SH-SY5Y (cell line): Measurements from ENCODE around the gene USP35.

Experiments used
- GATA2 ChIP-seq: IDR thresholded peaks from 2 replicates; pipeline ENCODE4 v1.6.1; 2011; ENCODE audit warnings: mild to moderate bottlenecking, low read depth, low read length
- GATA3 ChIP-seq: IDR thresholded peaks from 2 replicates; pipeline ENCODE4 v1.6.1; 2011; ENCODE audit warnings: low read depth, mild to moderate bottlenecking, low read length, moderate library complexity

The USP35 gene

GRCh38 chr11:78188286-78189173 lies at the start of gene USP35, which contains the start of gene KCTD21:
TSS of gene USP35 (plus strand) at chr11:78188919. CDS start at chr11:78196246, 7,327 bp downstream.
TSS of gene KCTD21 (minus strand) at chr11:78188626. CDS start at chr11:78174554, 14,072 bp downstream.
- no peak for TF ChIP-seq GATA2
- no peak for TF ChIP-seq GATA3

- no peak for TF ChIP-seq GATA3
- no peak for TF ChIP-seq GATA2
Measured at GRCh38 chr11:78139422-78140391, 49.0 kb upstream of the USP35 start, which contains the start of gene ALG8. TSS of gene ALG8 (minus strand) at chr11:78139626. CDS start at chr11:78139588, 38 bp downstream.

GRCh38 chr11:78140392-78141077 lies 48.2 kb upstream of the USP35 start:
- TF ChIP-seq GATA2, result no peak
- TF ChIP-seq GATA3, result no peak

- TF ChIP-seq GATA3 (no peak), GATA2 (no peak)
Measured at GRCh38 chr11:78145511-78146025, 43.2 kb upstream of the USP35 start.

- no peak for TF ChIP-seq GATA2
- TF ChIP-seq GATA3, result no peak
Measured at GRCh38 chr11:78147807-78148206, 40.9 kb upstream of the USP35 start.

GRCh38 chr11:78149646-78150045 lies 39.1 kb upstream of the USP35 start:
- TF ChIP-seq GATA2 (no peak), GATA3 (no peak)

GRCh38 chr11:78150346-78150745 lies 38.4 kb upstream of the USP35 start:
- TF ChIP-seq GATA2, result no peak
- TF ChIP-seq GATA3, result no peak

GRCh38 chr11:78150754-78151153 lies 38.0 kb upstream of the USP35 start:
- no peak for TF ChIP-seq GATA2
- TF ChIP-seq GATA3, result no peak

GRCh38 chr11:78151804-78152203 lies 36.9 kb upstream of the USP35 start:
- TF ChIP-seq GATA2 (peak; percentile 64), GATA3 (peak; percentile 43; the same call in 1 of the 2 replicates)

GRCh38 chr11:78156127-78156844 lies 32.4 kb upstream of the USP35 start:
- TF ChIP-seq GATA3 (no peak), GATA2 (no peak)

GRCh38 chr11:78158987-78159652 lies 29.6 kb upstream of the USP35 start:
- no peak for TF ChIP-seq GATA2
- TF ChIP-seq GATA3, result no peak

- TF ChIP-seq GATA2, result no peak
- TF ChIP-seq GATA3, result no peak
Measured at GRCh38 chr11:78160557-78160956, 28.2 kb upstream of the USP35 start.
